C4-2B (cell line): Measurements from ENCODE around the gene XCL1.
"Not testable (repeated sequence)": the region's sequence is repeated elsewhere in the genome, so short reads cannot be mapped to it uniquely, and the experiment has no call there.

Experiments used
- ZFX ChIP-seq: fragments of 450-650 bp; IDR thresholded peaks from 2 replicates; pipeline ENCODE4 v1.6.1; 2017
- TF ChIP-seq, protein P1 (sequence below): fragments of 450-650 bp; conservative IDR thresholded peaks from 2 replicates; pipeline ENCODE4 v1.5.1; 2017; ENCODE audit warnings: mild to moderate bottlenecking

GRCh38 chr1:168580991-168581390, 4.6 kb downstream of the XCL1 start:
- TF ChIP-seq, protein P1, sequence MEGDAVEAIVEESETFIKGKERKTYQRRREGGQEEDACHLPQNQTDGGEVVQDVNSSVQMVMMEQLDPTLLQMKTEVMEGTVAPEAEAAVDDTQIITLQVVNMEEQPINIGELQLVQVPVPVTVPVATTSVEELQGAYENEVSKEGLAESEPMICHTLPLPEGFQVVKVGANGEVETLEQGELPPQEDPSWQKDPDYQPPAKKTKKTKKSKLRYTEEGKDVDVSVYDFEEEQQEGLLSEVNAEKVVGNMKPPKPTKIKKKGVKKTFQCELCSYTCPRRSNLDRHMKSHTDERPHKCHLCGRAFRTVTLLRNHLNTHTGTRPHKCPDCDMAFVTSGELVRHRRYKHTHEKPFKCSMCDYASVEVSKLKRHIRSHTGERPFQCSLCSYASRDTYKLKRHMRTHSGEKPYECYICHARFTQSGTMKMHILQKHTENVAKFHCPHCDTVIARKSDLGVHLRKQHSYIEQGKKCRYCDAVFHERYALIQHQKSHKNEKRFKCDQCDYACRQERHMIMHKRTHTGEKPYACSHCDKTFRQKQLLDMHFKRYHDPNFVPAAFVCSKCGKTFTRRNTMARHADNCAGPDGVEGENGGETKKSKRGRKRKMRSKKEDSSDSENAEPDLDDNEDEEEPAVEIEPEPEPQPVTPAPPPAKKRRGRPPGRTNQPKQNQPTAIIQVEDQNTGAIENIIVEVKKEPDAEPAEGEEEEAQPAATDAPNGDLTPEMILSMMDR, result not testable (repeated sequence)
- TF ChIP-seq ZFX, result not testable (repeated sequence)
